ENCODE measurements around the gene SEC16B. TPM values are rescaled to one million over a fixed set of nuclear protein-coding genes. Genes with fewer than 3 reads are reported as not detected.

Gene SEC16B
- total and polyA plus RNA-seq, 9 of the 15 experiments (the other 6 are each of a cell fraction or from before 2014, with no cell fraction given): not detected

- ChIA-PET POLR2A (interaction anchor here (0.6 kb wide), 1 partner anchor 1409 kb away, joined by 4 read pairs; no protein-coding TSS in a partner anchor), CTCF (ENCODE audit: low intra/inter-chr PET ratio) (no interaction called here)
- in situ Hi-C loops (cut with MboI) (no loop called here), intact Hi-C loops (cut with micrococcal nuclease) (no loop called here)
- no peaks in the 10 kb centered on the region for H3K4me1 ChIP-seq (replicated peaks in 1 of 2; ENCODE audit: control insufficient read depth in 2 of 2, insufficient read depth in 2 of 2, low read length in 2 of 2)
- DNase-seq (ENCODE audit: extremely low read depth in 1 of 4, low spot score in 3 of 4) (no peak), ATAC-seq (peak; percentile 49; the same call in 2 of the 3 replicates), FAIRE-seq (no peak)
- no peaks in the 10 kb centered on the region for H3K27me3 ChIP-seq (ENCODE audit: control insufficient read depth in 2 of 2, insufficient read depth in 2 of 2, low read length in 2 of 2)
- H3K36me3 ChIP-seq (ENCODE audit: control insufficient read depth, insufficient read depth, low read length): no peaks in the 10 kb centered on the region
- no peaks in the 10 kb centered on the region for H3K9me1 ChIP-seq (ENCODE audit: control insufficient read depth, insufficient read depth, low read length)
- no peak overlapping the region for H2AFZ ChIP-seq (ENCODE audit: low read depth, low read length)
- H3K4me2 ChIP-seq (ENCODE audit: insufficient read depth, low read length): no peak overlapping the region
- TF ChIP-seq SMARCB1 (IDR thresholded peaks at IDR 0.05; ENCODE audit: insufficient read length, low read depth) (no peak), NFYB (IDR thresholded peaks at IDR 0.05; ENCODE audit: extremely low read depth, insufficient read length) (no peak), BHLHE40 (IDR thresholded peaks at IDR 0.05; ENCODE audit: low read length) (peak; percentile 32; the same call in 1 of the 2 replicates)
- TF ChIP-seq, protein P1, sequence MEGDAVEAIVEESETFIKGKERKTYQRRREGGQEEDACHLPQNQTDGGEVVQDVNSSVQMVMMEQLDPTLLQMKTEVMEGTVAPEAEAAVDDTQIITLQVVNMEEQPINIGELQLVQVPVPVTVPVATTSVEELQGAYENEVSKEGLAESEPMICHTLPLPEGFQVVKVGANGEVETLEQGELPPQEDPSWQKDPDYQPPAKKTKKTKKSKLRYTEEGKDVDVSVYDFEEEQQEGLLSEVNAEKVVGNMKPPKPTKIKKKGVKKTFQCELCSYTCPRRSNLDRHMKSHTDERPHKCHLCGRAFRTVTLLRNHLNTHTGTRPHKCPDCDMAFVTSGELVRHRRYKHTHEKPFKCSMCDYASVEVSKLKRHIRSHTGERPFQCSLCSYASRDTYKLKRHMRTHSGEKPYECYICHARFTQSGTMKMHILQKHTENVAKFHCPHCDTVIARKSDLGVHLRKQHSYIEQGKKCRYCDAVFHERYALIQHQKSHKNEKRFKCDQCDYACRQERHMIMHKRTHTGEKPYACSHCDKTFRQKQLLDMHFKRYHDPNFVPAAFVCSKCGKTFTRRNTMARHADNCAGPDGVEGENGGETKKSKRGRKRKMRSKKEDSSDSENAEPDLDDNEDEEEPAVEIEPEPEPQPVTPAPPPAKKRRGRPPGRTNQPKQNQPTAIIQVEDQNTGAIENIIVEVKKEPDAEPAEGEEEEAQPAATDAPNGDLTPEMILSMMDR (IDR thresholded peaks at IDR 0.05 in 2 of 3, conservative IDR thresholded peaks at IDR 0.05 in 1 of 3; ENCODE audit: insufficient read depth in 2 of 3, low read depth in 1 of 3, low read length in 3 of 3): peak in 2 of 3 experiments; percentile 13 to 20; a peak in 1 of 6 replicates
- no peak overlapping the region for H3K9ac ChIP-seq (ENCODE audit: insufficient read depth in 1 of 2, low read depth in 2 of 2, low read length in 2 of 2)
- no peak overlapping the region for H3K27ac ChIP-seq (ENCODE audit: extremely low read depth, low read depth, low read length)
- no peaks in the 10 kb centered on the region for H4K20me1 ChIP-seq (replicated peaks; ENCODE audit: control insufficient read depth, insufficient read depth, low read length)
- WGBS (ENCODE audit: insufficient coverage, low coverage, missing lambda C conversion rate): 0% methylated on average over 4 of the region's 4 CpGs
- no TSS peak for BruUV-seq (replicated peaks)
- peaks cover 2% of the 10 kb centered on the region; the same call in 1 of the 2 replicates for H3K9me3 ChIP-seq (replicated peaks; ENCODE audit: control insufficient read depth, insufficient read depth, low read depth, low read length)
- H3K79me2 ChIP-seq (ENCODE audit: control insufficient read depth, insufficient read depth, low read length): no peaks in the 10 kb centered on the region
- H3K4me3 ChIP-seq: no peak overlapping the region
These were observed 55.9 kb downstream of the SEC16B start for GRCh38 chr1:177913762-177914540.

All from K562 (cell line).